HEK293T (cell line): ENCODE results near the gene ZNF567.

Source experiments
- ARNT ChIP-seq: fragments of 450-650 bp; IDR thresholded peaks from 2 replicates; pipeline ENCODE4 v1.6.1; 2017; ENCODE audit warnings: mild to moderate bottlenecking
- BHLHE40 ChIP-seq: fragments of 450-650 bp; IDR thresholded peaks from 2 replicates; pipeline ENCODE4 v1.6.1; 2016; ENCODE audit warnings: mild to moderate bottlenecking, moderate library complexity, borderline replicate concordance
- ELF4 ChIP-seq: fragments of 450-650 bp; IDR thresholded peaks from 2 replicates; pipeline ENCODE4 v1.6.1; 2017; ENCODE audit warnings: antibody characterized with exemption
- FOXA1 ChIP-seq: fragments of 450-650 bp; IDR thresholded peaks from 2 replicates; pipeline ENCODE4 v1.6.1; 2016; ENCODE audit warnings: mild to moderate bottlenecking
- FOXK2 ChIP-seq: fragments of 450-650 bp; IDR thresholded peaks from 2 replicates; pipeline ENCODE4 v1.6.1; 2016; ENCODE audit warnings: mild to moderate bottlenecking
- FOXM1 ChIP-seq: fragments of 450-650 bp; IDR thresholded peaks from 2 replicates; pipeline ENCODE4 v1.6.1; 2017; ENCODE audit warnings: mild to moderate bottlenecking, borderline replicate concordance
- HDGF ChIP-seq: fragments of 450-650 bp; IDR thresholded peaks from 2 replicates; pipeline ENCODE4 v1.6.1; 2017; ENCODE audit warnings: antibody characterized with exemption, borderline replicate concordance
- L3MBTL2 ChIP-seq: fragments of 450-650 bp; conservative IDR thresholded peaks from 2 replicates; pipeline ENCODE4 v1.6.1; 2016; ENCODE audit warnings: mild to moderate bottlenecking
- SP1 ChIP-seq: fragments of 450-650 bp; IDR thresholded peaks from 2 replicates; pipeline ENCODE4 v1.6.1; 2017
- SUZ12 ChIP-seq: fragments of 450-650 bp; IDR thresholded peaks from 2 replicates; pipeline ENCODE4 v1.6.1; 2016; ENCODE audit warnings: mild to moderate bottlenecking
- TARDBP ChIP-seq: fragments of 450-650 bp; IDR thresholded peaks from 2 replicates; pipeline ENCODE4 v1.6.1; 2016
- ZNF384 ChIP-seq: fragments of 450-650 bp; IDR thresholded peaks from 2 replicates; pipeline ENCODE4 v1.6.1; 2016
- TF ChIP-seq, protein P1 (sequence below): fragments of 450-650 bp; IDR thresholded peaks from 2 replicates; pipeline ENCODE4 v1.6.1; 2016

DNA sequence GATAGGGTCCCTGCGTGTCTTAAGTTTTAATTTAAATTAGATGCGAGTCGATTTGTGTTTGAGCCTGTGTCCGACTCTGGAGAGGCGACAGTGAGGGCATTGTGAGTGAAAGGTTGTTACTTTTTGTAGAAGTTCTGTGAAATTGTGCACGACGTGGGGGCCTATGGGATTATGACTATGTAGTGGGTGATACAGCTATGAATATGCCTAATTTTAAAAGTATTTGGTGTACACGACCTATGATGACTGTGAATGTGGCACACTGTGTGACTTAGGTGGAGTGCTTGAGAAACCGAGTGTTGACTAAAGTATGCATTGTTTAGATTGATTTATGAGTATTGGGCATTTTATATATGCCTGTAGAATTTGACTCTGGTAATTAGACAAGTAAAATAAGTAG lies 646 bp downstream of the ZNF567 start:
- TF ChIP-seq ELF4 (no peak), SUZ12 (no peak), SP1 (no peak), FOXM1 (no peak), ZNF384 (no peak), FOXA1 (no peak), FOXK2 (no peak), ARNT (no peak), TARDBP (no peak), HDGF (no peak), BHLHE40 (no peak), L3MBTL2 (no peak)
- TF ChIP-seq, protein P1, sequence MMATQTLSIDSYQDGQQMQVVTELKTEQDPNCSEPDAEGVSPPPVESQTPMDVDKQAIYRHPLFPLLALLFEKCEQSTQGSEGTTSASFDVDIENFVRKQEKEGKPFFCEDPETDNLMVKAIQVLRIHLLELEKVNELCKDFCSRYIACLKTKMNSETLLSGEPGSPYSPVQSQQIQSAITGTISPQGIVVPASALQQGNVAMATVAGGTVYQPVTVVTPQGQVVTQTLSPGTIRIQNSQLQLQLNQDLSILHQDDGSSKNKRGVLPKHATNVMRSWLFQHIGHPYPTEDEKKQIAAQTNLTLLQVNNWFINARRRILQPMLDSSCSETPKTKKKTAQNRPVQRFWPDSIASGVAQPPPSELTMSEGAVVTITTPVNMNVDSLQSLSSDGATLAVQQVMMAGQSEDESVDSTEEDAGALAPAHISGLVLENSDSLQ = no peak
